TTC549 (cell line): Measurements from ENCODE around the gene FYCO1.
"Not testable (repeated sequence)": the region's sequence is repeated elsewhere in the genome, so short reads cannot be mapped to it uniquely, and the experiment has no call there.

Source experiments
- FAIRE-seq: peaks from 2 replicates; lab custom pipeline; 2012; peaks lifted over from hg19 to GRCh38; lab: Jason Lieb, UNC

Gene FYCO1

DNA sequence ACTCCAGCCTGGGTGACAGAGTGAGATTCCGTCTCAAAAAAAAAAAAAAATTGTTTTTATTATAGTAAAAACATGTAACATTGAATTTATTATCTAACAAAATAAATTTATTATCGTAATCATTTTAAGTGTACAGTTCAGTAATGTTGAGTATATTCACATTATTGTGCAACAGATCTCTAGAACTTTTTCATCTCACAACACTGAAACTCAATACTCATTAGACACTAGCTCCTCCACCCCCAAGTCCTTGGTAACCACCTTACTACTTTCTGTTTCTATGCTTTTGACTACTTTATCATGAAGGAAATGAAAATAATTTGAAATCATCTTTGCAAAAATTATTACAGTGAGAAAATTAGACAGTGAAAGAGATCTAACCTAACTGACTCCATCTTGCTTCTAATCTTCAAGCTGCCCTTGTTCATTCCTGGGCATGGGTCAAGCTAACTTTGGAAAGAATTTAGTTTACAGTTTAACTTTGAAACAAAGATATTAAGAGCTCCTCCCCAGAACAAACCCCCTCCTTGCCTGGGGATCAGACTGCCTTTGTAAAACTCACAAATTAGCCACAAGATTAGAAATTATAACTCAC is 15.0 kb upstream of the FYCO1 start:
- FAIRE-seq = no peak

DNA sequence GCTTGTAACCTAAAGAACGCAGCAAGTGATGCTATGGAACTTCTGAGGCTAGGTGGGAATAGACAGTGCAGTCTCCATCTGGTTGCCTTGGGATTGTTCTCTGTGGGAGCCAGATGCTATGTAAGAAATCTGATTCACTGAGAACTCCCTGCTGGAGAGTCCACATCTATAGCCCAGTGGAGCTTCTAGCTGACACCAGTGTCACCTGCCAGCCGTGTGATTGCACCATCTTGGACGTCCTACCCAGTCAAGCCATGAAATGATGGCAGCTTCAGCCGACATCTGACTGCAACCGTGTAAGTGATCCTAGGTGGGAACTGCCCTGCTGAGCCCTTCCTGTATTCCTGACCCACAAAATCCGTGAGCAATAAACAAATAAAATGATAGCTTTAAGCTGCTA is 12.4 kb upstream of the FYCO1 start:
- FAIRE-seq = no peak

DNA sequence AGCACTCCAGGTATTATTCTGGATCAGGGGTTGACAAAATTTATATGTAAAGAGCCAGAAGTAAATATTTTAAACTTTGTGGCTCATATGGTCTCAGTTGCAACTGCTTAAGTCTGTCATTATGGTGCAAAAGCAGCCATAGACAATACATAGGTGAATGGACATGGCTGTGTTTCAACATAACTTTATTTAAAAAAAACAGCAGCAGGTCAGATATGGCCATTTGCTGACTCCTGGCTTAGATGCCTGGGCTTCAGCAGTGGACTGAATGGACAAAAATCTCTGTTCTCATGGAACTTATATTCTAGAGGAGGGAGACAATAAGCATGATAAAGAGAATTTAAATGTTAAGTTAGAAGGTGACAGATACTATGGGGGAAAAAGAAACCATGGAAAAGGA is 11.7 kb upstream of the FYCO1 start:
- FAIRE-seq = no peak

DNA sequence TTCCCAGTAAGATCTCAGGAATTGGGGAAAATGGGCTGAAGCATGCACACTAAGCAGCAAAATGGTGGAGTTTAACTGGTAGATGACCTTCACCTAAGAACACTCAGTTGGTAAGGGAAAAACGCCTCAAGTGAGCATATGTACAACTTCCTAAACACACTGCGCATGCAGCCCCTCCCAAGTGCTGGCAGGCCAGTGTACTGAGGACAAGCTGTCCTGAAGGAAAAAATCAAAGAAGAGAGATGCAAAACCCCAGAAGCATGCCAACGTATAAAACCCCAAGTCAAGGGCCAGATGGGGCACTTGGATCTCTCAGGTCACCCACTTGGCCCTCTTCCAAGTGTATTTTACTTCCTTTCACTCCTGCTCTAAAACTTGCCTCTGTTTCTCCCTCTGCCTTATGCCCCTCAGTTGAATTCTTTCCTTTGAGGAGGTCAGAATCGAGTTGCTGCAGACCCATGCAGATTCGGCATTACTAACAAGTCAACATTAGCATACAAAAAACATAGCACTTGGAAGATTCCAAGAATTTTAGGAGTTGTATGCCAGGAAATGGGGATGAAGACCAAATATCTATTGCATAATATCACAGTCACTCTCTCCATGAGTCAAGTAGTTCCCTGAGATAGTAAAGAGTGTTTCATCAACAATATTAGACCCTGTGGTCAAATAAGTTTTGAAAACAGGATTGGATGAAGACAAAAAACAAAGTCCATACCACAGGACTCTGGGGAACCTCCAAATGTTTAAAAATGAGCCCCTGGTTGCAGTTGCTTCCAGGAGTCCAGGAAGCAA is 10.8 kb upstream of the FYCO1 start:
- no peak for FAIRE-seq

DNA sequence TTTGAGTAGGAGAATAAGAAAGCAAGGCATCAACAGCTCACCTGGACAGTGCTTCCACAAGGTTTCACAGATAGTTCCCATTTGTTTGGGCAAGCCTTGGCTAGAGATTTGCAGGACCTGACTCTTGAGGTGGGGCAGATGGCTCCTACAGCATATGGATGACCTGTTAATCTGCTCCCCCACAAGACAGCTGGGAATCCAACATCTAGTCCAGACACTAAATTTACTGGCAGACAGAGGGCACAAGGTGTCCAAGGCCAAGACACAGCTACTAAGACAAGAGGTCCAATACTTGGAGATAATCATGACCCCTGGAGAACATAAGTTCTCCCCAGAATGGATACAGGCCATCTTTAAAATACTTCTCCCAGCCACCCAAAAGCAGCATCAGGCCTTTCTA is 8.1 kb upstream of the FYCO1 start:
- FAIRE-seq = not testable (repeated sequence)

DNA sequence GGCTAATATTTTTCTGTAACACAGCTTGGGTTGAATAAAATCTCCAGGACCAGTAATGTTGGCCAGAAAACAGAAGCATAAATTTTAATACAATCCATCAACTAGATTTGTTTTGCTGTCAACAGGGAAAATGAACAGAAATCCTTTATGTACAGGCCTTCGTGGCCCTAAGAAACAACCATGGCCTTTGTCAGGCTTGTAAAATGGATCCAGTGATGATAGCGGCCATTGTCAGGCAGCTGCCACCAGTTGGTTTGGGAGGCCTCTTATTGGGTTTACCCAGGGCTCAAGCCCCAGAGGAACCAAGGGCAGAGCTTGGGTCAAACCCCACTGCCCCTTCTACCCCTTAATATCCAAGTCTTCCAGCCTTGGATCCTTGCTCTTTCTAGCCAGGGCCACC is 5.6 kb upstream of the FYCO1 start:
- FAIRE-seq = no peak

DNA sequence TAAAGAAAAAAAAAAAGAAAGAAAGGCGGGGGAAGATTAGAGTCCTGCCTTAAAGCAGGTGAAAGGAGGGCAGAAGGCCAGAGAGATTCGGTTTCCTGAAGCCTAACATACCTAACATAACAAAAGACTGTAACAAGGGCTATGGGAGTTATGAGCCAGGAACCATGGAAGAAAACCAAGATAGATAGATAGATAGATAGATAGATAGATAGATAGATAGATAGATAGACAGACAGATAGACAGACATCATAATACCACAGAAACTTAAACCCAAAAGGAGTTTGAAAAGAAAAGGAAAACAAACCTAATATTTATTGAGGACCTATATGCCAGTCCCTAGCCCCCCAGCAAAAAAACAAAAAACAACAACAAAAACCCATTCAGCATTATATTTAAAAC is 2.3 kb upstream of the FYCO1 start:
- no peak for FAIRE-seq

DNA sequence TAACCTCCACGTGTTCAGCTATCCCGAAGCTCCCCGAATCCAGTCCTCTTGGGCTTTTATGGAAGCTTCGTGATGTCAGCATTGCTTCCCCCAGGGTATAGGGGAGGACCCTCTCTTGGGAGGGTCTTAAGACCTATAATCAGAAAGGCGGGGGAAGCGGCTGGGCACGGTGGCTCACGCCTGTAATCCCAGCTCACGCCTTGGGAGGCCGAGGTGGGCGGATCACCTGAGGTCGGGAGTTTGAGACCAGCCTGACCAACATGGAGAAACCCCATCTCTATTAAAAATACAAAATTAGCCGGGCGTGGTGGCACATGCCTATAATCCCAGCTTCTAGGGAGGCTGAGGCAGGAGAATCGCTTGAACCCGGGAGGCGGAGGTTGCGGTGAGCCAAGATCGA is 1.9 kb upstream of the FYCO1 start:
- not testable (repeated sequence) for FAIRE-seq

DNA sequence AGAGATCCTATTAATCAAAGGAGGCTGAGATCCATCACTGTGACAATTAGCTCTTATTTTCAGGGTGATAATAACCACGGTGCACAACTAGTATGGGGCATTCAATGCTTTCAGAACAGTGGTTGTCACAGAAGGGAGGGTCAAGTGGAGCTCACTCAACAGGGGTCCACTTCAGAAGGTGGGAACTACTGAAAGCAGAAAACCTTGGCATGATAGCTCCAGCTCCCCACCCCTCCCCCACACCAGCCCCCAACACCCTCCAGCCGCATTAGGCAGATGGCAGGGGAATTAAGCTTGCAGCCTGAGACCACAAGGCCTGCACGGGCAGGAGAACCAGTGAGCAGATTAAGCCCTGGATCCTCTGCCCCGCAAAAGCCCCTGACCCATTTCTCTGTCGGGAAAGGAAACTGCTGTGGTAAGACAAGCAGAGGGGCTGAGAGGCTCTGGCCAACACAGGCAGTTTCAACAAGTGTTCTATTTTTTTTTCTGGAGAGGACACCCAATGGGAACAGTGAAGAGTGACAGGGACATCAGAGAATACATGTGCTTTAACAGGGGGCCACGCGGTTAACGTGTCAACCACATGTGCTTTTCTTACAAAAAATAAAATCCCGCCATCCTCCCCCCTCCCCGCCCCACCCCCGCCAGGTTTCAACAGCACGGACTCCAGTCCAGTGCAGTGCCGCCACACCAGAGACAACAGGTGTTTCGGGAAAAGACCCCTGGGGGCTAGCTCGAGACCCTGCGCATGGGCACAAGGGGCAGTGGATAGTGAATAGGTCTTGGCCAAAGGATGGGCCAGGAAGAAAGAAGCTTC is 997 bp downstream of the FYCO1 start:
- no peak for FAIRE-seq

DNA sequence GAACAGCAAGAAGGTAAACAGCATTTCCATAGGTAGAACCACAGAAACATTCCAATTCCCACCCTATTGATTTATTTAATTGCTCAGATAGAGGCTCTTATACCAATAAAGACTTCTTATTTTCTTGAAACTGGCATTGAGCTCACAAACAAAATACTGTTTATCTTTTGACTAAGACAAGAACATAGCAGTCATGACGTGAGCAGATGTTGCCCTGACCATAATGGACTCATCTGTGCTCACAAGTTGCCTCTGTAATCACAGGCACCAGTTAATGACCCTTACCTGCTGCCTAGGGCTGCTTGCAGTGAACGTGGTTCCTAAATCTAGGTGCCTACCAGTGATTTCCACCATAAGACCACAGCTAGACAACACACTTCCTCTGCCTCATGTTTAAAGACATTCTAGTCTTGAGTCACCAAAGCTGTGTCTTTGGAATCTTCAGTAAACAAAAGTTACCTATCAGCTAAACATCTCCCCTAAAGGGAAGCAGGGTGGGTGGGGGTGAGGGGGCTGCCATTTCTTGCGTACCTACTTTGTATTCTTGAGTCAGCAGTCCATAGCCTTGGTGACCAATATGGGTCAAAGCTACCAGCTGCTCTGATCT is 2.1 kb downstream of the FYCO1 start:
- no peak for FAIRE-seq

DNA sequence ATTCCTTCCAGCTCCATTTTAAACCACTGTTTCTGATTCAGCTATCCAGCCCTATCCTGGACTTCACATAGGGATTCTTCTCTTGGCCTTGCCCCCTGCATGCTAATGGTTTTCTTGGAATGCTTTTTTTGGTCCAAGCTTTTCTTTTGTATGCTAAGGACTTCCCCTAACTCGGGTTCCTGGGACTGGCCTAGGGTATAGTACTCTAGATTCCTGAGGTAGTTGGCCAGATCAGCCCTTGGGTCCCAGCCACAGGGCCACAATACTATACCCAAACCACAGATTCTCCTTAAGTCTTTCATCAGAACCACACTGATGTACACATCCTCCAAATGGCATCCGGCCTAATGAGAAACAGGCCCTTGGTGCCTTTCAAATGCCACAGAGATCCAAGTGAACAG is 2.8 kb downstream of the FYCO1 start:
- no peak for FAIRE-seq

DNA sequence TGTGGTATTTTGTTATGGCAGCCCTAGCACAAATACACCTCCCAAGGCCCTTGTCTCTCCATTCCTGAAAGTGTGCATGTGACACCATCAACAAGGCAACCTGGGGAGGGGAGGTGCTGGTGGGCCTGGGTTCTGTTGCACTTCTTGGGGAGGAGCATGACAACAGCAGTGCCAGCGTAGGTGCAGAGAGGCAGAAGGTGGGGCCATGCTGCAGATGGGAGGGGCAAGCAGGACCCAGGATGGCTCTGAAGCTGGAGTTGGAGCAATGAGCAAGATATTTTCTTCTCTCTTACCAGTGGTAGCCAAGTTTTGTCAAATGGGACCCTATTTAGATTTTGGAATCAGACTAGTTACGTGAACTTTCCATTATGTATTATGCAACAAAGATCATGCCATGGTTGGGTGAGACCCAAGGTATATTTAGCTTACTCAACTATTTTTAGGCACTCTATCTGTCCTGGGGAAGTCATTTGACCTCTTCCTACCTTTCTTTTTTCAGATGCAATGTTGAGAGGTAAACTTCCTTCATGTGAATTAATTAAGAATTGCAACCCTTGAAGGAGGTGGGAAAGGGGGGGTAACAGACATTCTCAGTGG is 3.4 kb downstream of the FYCO1 start:
- FAIRE-seq = no peak

DNA sequence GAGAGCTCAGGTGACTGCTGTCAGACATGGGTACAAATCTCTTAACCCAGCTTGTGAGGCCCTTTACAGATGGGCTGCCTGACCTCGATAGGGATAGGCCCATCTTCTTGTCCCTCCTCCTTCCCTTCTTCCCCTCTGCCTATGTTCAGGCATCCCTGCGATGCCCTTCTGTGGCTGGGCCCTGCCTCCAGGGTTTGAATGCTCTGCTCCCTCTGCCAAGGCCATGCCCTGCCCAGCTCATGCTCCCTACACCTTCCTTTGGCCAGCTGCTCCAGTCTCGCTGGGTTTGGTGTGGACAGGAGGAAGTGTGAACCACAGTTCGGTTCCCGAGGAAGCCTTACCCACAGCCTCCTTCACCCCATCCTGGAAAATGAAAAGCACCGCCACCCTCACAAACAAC is 4.3 kb downstream of the FYCO1 start:
- no peak for FAIRE-seq

DNA sequence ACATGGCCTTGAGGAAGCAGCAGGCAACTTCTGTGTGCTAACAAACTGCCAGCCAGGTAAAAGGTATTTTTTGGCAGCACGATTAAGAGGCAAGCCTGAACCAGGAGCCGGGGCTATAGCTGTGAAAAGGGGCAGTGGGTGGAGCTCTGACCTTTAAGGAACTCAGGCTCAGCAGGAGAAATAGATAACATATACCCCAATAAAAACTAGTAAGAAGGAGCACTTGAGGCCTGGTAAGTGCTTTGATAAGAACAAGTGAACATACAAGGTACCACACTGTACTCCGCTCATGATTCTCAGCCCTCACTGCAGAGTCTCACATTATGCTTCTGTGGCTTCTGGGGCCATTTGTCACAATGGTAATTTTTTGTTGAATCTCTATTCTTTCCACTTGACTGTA is 5.4 kb downstream of the FYCO1 start:
- no peak for FAIRE-seq

DNA sequence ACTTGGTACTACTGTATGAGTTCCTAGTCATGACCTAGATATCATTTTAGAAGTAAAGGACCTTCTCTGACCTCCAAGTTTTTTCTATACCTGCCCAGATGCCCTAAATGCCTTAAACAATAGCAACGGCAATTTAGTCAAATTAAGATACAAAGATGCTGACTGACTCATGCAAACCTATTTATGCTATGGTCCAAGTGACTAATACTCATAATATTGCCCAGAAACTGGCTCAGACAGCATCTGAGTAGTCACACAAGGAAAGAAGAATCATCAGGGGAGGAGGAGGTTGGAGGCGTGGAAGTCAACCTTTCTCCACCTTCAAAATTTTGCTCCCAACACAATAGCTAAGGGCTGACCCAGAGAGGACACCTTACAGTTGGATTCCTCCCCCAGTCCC is 6.8 kb downstream of the FYCO1 start:
- no peak for FAIRE-seq

DNA sequence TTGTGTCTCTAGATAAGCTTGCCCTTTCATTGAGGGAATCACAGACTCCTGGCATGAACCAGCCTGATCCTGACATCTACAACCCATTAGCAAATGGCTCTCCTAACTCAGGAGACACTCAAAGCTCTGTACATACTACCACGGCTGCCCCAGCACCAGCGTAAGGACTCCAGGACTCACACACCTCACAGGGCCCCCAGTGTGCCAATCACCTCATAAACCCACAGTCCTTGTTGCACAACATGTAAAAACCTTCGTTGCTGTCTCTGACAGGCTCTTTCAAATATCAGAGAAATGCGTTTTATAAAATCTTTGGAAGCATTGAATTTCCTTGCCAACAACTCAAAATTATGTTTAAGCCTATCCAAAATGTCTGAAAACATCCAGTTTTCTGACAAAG is 7.3 kb downstream of the FYCO1 start:
- no peak for FAIRE-seq

DNA sequence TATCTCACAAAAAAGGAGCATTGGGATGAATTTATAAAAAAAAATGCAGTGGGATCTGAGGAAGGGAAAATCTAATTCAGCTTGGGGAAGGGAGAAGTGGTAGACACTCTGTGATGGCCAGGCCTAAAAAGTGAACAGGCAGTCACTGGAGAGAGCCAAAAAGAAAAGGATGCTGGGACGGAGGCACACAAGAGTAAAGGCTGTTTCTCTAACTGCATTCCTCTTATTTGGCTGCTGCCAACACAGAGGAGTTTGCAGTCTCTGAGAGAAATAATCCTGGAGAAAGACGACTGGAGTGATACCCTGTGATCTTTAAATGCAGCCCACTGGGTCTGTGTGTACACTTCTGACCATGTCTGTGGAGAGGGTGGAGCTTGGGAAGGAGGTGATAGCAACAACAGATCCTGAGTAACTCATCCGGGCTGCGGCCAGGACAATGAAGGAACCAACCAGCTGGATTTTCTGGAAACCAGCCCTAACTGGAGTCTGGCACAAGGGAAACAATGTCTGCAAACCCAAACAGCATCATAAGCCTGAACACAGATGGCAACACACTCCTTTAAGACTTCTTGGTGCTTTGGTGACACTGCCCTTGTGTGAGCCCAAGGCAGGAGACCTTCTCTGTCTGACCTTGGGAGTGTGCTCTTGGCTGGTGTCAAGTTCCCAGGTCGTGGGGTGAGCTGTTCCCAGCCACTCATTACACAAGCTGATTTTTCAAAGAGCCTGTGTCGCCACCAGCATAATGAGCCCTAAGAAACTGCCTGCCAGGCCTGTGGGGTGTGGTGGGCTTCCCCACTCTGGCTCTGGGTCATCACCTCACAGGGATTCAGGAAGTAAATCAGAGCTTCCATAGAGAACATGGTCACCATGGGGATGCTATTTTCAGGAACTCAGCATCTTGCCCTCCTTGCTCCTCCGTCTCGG is 8.0 kb downstream of the FYCO1 start:
- no peak for FAIRE-seq

DNA sequence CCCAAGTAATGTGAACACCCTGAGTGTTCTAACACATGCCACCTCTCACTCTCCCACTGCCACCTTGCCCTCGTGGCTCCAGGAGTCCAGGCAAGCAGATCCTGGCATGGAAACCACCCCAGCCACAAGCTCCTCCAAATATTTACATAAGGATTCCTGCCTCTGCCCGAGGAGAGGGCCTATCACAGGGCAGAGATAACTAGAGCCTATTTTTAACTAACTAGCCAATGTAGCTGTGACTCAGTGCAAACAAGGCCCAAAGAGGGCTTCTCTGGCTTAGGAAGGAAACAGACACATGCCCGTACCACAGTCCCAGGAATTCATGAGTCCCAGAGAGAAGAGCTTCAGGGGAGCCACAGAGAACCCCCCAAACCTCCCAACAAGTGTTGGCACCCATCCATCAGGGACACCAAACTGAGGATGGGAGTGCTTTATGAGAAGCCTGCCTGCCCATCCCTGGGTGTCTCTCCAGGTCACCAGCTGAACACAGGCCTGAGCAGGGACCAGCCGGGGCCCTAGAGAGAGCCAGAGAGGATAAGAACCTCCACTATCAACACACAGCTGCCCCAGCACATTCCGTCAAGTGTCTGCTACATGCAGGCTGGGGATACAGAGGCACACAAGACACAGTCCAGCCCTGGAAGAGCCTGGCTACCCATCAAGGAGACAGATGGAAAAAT is 9.2 kb downstream of the FYCO1 start:
- FAIRE-seq = no peak

DNA sequence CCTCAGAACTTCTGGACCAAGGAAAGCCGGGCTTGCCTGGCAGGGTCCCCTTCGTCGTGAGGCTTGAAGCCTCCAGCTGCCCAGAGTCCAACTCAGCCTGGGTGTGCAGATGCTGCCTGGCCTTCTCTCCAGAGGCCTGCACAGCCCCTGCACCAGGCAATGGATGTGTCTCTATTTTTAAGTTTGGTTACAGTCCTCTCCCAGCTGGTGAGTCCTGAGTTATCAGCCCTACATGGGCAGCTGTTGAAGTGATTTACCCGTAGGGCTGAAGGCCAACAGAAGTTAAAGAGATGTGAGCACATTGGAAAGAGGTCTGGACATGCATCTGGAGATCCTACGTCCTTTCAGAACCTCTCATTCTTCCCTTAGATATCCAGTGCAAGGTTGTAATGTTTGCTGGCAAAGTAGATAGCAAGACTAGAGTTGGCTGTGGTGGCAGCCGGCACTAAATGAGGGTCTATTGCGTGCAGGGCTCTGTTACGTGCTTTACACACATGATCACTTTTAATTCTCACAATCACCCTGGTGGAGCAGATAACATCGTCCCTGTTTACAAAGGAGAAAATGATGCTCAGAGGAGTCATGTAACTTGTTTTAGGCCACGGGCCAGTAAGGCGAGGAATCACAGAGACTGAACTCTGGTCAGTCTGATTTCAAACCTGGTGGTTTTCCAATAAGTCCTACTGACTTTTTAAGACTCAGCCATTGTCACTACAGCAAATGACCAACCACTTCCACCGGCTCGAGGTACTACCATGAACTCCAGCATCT is 9.9 kb downstream of the FYCO1 start:
- FAIRE-seq = no peak
